ENCODE results near the gene TOM1L2.
"Not testable (repeated sequence)": the region's sequence is repeated elsewhere in the genome, so short reads cannot be mapped to it uniquely, and the experiment has no call there.

Gene TOM1L2

GRCh38 chr17:17942846-17943245 is 29.4 kb downstream of the TOM1L2 start:
- no peak for DNase-seq

GRCh38 chr17:17941015-17941414 is 31.2 kb downstream of the TOM1L2 start:
- DNase-seq: no peak

- no peak for DNase-seq
Measured at GRCh38 chr17:17940441-17940911, 31.7 kb downstream of the TOM1L2 start.

- DNase-seq: not testable (repeated sequence)
Measured at GRCh38 chr17:17939941-17940340, 32.3 kb downstream of the TOM1L2 start.

GRCh38 chr17:17938388-17939107 is 33.7 kb downstream of the TOM1L2 start:
- no peak for DNase-seq

GRCh38 chr17:17937958-17938357 is 34.2 kb downstream of the TOM1L2 start:
- no peak for DNase-seq

GRCh38 chr17:17937201-17937853 is 34.9 kb downstream of the TOM1L2 start:
- no peak for DNase-seq

- peak; percentile 54 for DNase-seq
Measured at GRCh38 chr17:17935321-17936271, 36.6 kb downstream of the TOM1L2 start.

- no peak for DNase-seq
Measured at GRCh38 chr17:17934806-17935205, 37.4 kb downstream of the TOM1L2 start.

- DNase-seq: no peak
Measured at GRCh38 chr17:17934214-17934613, 38.0 kb downstream of the TOM1L2 start.

- DNase-seq: no peak
Measured at GRCh38 chr17:17933775-17934174, 38.4 kb downstream of the TOM1L2 start.

- no peak for DNase-seq
Measured at GRCh38 chr17:17931159-17931558, 41.0 kb downstream of the TOM1L2 start.

- no peak for DNase-seq
Measured at GRCh38 chr17:17930674-17931073, 41.5 kb downstream of the TOM1L2 start.

- DNase-seq: no peak
Measured at GRCh38 chr17:17929655-17930380, 42.4 kb downstream of the TOM1L2 start.

- no peak for DNase-seq
Measured at GRCh38 chr17:17928398-17929287, 43.6 kb downstream of the TOM1L2 start.

- DNase-seq: no peak
Measured at GRCh38 chr17:17926840-17927449, 45.3 kb downstream of the TOM1L2 start.

- no peak for DNase-seq
Measured at GRCh38 chr17:17926036-17926435, 46.2 kb downstream of the TOM1L2 start.

- no peak for DNase-seq
Measured at GRCh38 chr17:17924857-17925250, 47.3 kb downstream of the TOM1L2 start.

GRCh38 chr17:17924131-17924856 is 47.9 kb downstream of the TOM1L2 start:
- no peak for DNase-seq

GRCh38 chr17:17922070-17922614 is 50.1 kb downstream of the TOM1L2 start:
- no peak for DNase-seq

Measured in CD4-positive, alpha-beta T cell treated with Interleukin-15 for 1 hour (primary cell).